GM10248 (cell line): Measurements from ENCODE around the gene TEX2.

Experiments
- CTCF ChIA-PET: fragments of 300-600 bp; sonication (Branson Sonifier 250); formaldehyde crosslinking; extraction: SDS; loops from one replicate; lab custom pipeline; 2021; ENCODE audit warnings: antibody characterized with exemption; lab: Yijun Ruan, JAX
- POLR2A ChIA-PET: fragments of 350-650 bp; sonication (Branson Sonifier 250); formaldehyde crosslinking; extraction: SDS; loops from one replicate; lab custom pipeline; 2020; ENCODE audit warnings: antibody characterized with exemption; lab: Yijun Ruan, JAX
- DNase-seq: peaks from one replicate; pipeline ENCODE4 v3.0.0; 2012; ENCODE audit errors: extremely low spot score
- CTCF ChIP-seq: IDR thresholded peaks from 2 replicates; pipeline ENCODE4 v1.5.1; 2012; ENCODE audit warnings: mild to moderate bottlenecking, low read depth; ENCODE audit errors: extremely low read depth, missing control alignments, control extremely low read depth

TEX2 gene

GRCh38 chr17:64253470-64253869 is 9.6 kb downstream of the TEX2 start:
- POLR2A ChIA-PET, result no interaction called here
- CTCF ChIA-PET, result interaction anchor here (1.8 to 2.2 kb wide), 2 partner anchors 10 to 17 kb away, joined by 6 to 7 read pairs; no protein-coding TSS in a partner anchor
- no peak for DNase-seq
- TF ChIP-seq CTCF, result no peak

GRCh38 chr17:64252831-64253230 is 10.2 kb downstream of the TEX2 start:
- DNase-seq, result no peak
- CTCF ChIA-PET, result interaction anchor here (1.8 to 2.2 kb wide), 2 partner anchors 9 to 16 kb away, joined by 6 to 7 read pairs; no protein-coding TSS in a partner anchor
- POLR2A ChIA-PET, result no interaction called here
- TF ChIP-seq CTCF, result no peak

GRCh38 chr17:64250233-64250835 is 12.7 kb downstream of the TEX2 start:
- CTCF ChIA-PET, result interaction anchor here (1.1 kb wide), 1 partner anchor 222 kb away, joined by 3 read pairs; no protein-coding TSS in a partner anchor
- no peak for TF ChIP-seq CTCF
- POLR2A ChIA-PET, result no interaction called here
- DNase-seq, result no peak

- POLR2A ChIA-PET, result no interaction called here
- no peak for DNase-seq
- CTCF ChIA-PET, result interaction anchor here (2.3 kb wide), 1 partner anchor 9 kb away, joined by 5 read pairs; no protein-coding TSS in a partner anchor
- TF ChIP-seq CTCF, result no peak
These were observed 15.2 kb downstream of the TEX2 start for GRCh38 chr17:64247836-64248235.

- CTCF ChIA-PET, result interaction anchor here (1.4 to 2.3 kb wide), 3 partner anchors 9 to 220 kb away, joined by 3 to 5 read pairs (median 5); no protein-coding TSS in a partner anchor
These were observed 17.6 kb downstream of the TEX2 start for GRCh38 chr17:64245218-64246145.

More at GRCh38 chr17:64245218-64246145, 17.6 kb downstream of the TEX2 start:
- no peak for DNase-seq
- TF ChIP-seq CTCF, result no peak
- POLR2A ChIA-PET, result no interaction called here
